Psoas muscle (tissue), 8 donors: ENCODE data around the gene CHKA. TPM values are rescaled to one million over a fixed set of nuclear protein-coding genes. Genes with fewer than 3 reads are reported as not detected.

Source experiments
- ATAC-seq, 4 donors: fragments of 200-7000 bp; cut with Tn5 transposase; one replicate each; pipeline ENCODE4 v1.9.1; 2020; ENCODE audit warnings: moderate library complexity in 3 of 4, mild to moderate bottlenecking in 2 of 4
- DNase-seq, 2 donors: peaks; one replicate each; pipeline ENCODE4 v3.0.0-alpha.2; 2020
- H3K27ac ChIP-seq: fragments of 200-600 bp; one replicate; pipeline ENCODE4 v1.8.0; 2022
- H3K27me3 ChIP-seq, 3 donors: fragments of 200-600 bp in 1 of 3; one replicate each; pipeline versions ENCODE4 v1.6.1 to v1.8.0; 2013 to 2022; ENCODE audit warnings: low read length in 2 of 3, mild to moderate bottlenecking in 2 of 3, moderate library complexity in 1 of 3; ENCODE audit not compliant: insufficient read depth in 3 of 3
- H3K36me3 ChIP-seq, 2 donors: fragments of 200-600 bp in 1 of 2; one replicate each; pipeline versions ENCODE4 v1.6.1 to v1.8.0; 2013 to 2022; ENCODE audit warnings: low read depth in 1 of 2, mild to moderate bottlenecking in 1 of 2, moderate library complexity in 1 of 2; ENCODE audit not compliant: insufficient read depth in 1 of 2
- H3K4me1 ChIP-seq: fragments of 200-600 bp; one replicate; pipeline ENCODE4 v1.8.0; 2022
- H3K4me3 ChIP-seq: fragments of 200-600 bp; one replicate; pipeline ENCODE4 v1.8.0; 2022; ENCODE audit warnings: mild to moderate bottlenecking
- H3K9me3 ChIP-seq: fragments of 200-600 bp; one replicate; pipeline ENCODE4 v1.8.0; 2022
- WGBS, 3 donors: extraction: QIAGEN DNeasy Blood & Tissue Kit; methylation state at CpG; one replicate each; pipeline versions ENCODE4 v1.1.6 to v1.1.7; 2013; 5-methylcytosine and 5-hydroxymethylcytosine counted together
- intact Hi-C, 2 donors: fragments of 100-400 bp; cut with DNase I; formaldehyde crosslinking; loops; one replicate each; pipeline versions ENCODE4 v1.11.0 to v1.14.2; 2022
- polyA plus RNA-seq, 3 donors: library from polyadenylated mRNA; stranded (reverse); fragments of 200-250 nt; gene quantifications; one replicate each; pipeline ENCODE4 v1.2.3, GENCODE V29; 2013
- total RNA-seq, 4 donors: library from RNA; stranded (reverse); fragmentation: NEBNext Ultra II Directional in 2 of 4; extraction: Animal tissue kit (Norgen Biotek cat#: 25700) in 2 of 4; gene quantifications; one replicate each; pipeline versions ENCODE4 v1.2.1 to v1.2.4, GENCODE V29; 2021 to 2023
- TF ChIP-seq, protein P1 (sequence below): fragments of 200-600 bp; IDR thresholded peaks from one replicate; pipeline ENCODE4 v1.8.0; 2022; ENCODE audit warnings: antibody characterized with exemption
- donor health status: healthy with polysubstance abuse.
- donor health status: DM: no; HTN: no; CAD: no; lungs with moderate emphysema.
- donor health status: Bipolar disorder and iron deficiency.
- donor health status: healthy.
- donor health status: DM: yes; HTN: yes; CAD: no.
- donor health status: DM: no; HTN: no; CAD: no.
- donor health status: DM: no; HTN: no; CAD: no.
- donor health status: DM: yes; HTN: yes; CAD: no.

The CHKA gene
- total and polyA plus RNA-seq, 7 donors: 3.6 to 11.2 (median 6.2) TPM

- H3K36me3 ChIP-seq: peaks cover 0 to 40% of the 10 kb centered on the region in 2 donors
- DNase-seq (peak; percentile 58 to 80), ATAC-seq (peak; percentile 1 to 46 (median 24))
- H3K4me3 ChIP-seq: no peak overlapping the region
- intact Hi-C loops: loop anchor here in 1 of 2 donors (5.0 kb wide), 1 partner anchor 94 kb away; no protein-coding TSS in a partner anchor
- H3K9me3 ChIP-seq: no peaks in the 10 kb centered on the region
- H3K4me1 ChIP-seq: peaks cover 40% of the 10 kb centered on the region
- H3K27me3 ChIP-seq: no peaks in the 10 kb centered on the region
- TF ChIP-seq, protein P1, sequence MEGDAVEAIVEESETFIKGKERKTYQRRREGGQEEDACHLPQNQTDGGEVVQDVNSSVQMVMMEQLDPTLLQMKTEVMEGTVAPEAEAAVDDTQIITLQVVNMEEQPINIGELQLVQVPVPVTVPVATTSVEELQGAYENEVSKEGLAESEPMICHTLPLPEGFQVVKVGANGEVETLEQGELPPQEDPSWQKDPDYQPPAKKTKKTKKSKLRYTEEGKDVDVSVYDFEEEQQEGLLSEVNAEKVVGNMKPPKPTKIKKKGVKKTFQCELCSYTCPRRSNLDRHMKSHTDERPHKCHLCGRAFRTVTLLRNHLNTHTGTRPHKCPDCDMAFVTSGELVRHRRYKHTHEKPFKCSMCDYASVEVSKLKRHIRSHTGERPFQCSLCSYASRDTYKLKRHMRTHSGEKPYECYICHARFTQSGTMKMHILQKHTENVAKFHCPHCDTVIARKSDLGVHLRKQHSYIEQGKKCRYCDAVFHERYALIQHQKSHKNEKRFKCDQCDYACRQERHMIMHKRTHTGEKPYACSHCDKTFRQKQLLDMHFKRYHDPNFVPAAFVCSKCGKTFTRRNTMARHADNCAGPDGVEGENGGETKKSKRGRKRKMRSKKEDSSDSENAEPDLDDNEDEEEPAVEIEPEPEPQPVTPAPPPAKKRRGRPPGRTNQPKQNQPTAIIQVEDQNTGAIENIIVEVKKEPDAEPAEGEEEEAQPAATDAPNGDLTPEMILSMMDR: no peak
- WGBS, 3 donors: 32 to 47% (median 35%) methylated on average over 12 of the region's 12 CpGs
- H3K27ac ChIP-seq: peak overlapping the region; percentile 66
Measured at GRCh38 chr11:68033708-68034045, 87.5 kb downstream of the CHKA start.

GRCh38 chr11:68032997-68033707, 88.0 kb downstream of the CHKA start:
- TF ChIP-seq, protein P1: no peak
- no peak for ATAC-seq
- Histone ChIP-seq H3K9me3 (no peaks in the 10 kb centered on the region), H3K27ac (peak overlapping the region; percentile 66), H3K4me3 (no peak overlapping the region), H3K4me1 (peaks cover 35% of the 10 kb centered on the region), H3K36me3 (peaks cover 0 to 40% of the 10 kb centered on the region in 2 donors), H3K27me3 (no peaks in the 10 kb centered on the region)
- WGBS, 3 donors: 77 to 87% (median 79%) methylated on average over 25 to 29 of the region's 29 CpGs
- intact Hi-C loops: loop anchor here in 1 of 2 donors (5.0 kb wide), 1 partner anchor 94 kb away; no protein-coding TSS in a partner anchor
- peak in 1 of 2 donors; percentile 14 for DNase-seq

DNA sequence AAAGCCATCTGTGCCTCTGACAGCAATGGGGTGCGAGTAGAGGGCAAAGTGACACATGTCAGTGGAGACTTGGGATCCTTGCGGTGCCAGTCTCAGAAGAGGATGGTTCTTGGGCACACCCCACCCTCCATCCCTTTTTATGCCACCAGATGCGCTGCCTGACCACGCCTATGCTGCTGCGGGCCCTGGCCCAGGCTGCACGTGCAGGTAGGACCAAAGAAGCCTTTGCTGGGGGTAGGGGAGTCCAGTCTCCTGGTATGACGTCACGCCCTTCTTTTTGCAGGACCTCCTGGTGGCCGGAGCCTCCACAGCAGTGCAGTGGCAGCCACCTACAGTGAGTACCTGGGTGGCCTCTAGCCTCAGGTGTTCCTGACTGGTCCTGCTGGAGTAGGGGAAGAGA, 89.2 kb downstream of the CHKA start:
- intact Hi-C loops: loop anchor here in 1 of 2 donors (5.0 kb wide), 1 partner anchor 95 kb away; no protein-coding TSS in a partner anchor
- H3K36me3 ChIP-seq: peaks cover 0 to 40% of the 10 kb centered on the region in 2 donors
- no peaks in the 10 kb centered on the region for H3K27me3 ChIP-seq
- H3K4me1 ChIP-seq: peaks cover 23% of the 10 kb centered on the region
- TF ChIP-seq, protein P1: no peak
- 73 to 81% (median 74%) methylated on average over 8 to 9 of the region's 9 CpGs for WGBS, 3 donors
- no peaks in the 10 kb centered on the region for H3K9me3 ChIP-seq
- H3K27ac ChIP-seq: peak overlapping the region; percentile 89
- peak overlapping the region; percentile 86 for H3K4me3 ChIP-seq
- DNase-seq (no peak), ATAC-seq (no peak)

- Histone ChIP-seq H3K27me3 (no peaks in the 10 kb centered on the region), H3K9me3 (no peaks in the 10 kb centered on the region), H3K4me1 (peaks cover 23% of the 10 kb centered on the region), H3K4me3 (peak overlapping the region; percentile 86), H3K27ac (peak overlapping the region; percentile 89), H3K36me3 (peaks cover 0 to 34% of the 10 kb centered on the region in 2 donors)
- peak in 2 of 4 donors; percentile 20 to 30 for ATAC-seq
- no peak for DNase-seq
- intact Hi-C loops: loop anchor here in 1 of 2 donors (5.0 kb wide), 1 partner anchor 96 kb away; no protein-coding TSS in a partner anchor
- 9 to 12% (median 10%) methylated on average over 10 of the region's 10 CpGs for WGBS, 3 donors
- TF ChIP-seq, protein P1: no peak
Measured at GRCh38 chr11:68031144-68031464, 90.1 kb downstream of the CHKA start.
